H1 (cell line): Measurements from ENCODE around the gene SEMA3B. TPM values are rescaled to one million over a fixed set of nuclear protein-coding genes. Genes with fewer than 3 reads are reported as not detected.

ENCODE experiments used
- CTCF ChIA-PET: fragments of 300-600 bp; sonication (Branson Sonifier 250); formaldehyde crosslinking; loops from one replicate; lab custom pipeline; 2021; ENCODE audit not compliant: partially characterized antibody; lab: Charles Lee
- POLR2A ChIA-PET: fragments of 300-600 bp; sonication (Branson Sonifier 250); formaldehyde crosslinking; loops from one replicate; lab custom pipeline; 2021; ENCODE audit warnings: inconsistent platforms; ENCODE audit not compliant: partially characterized antibody; lab: Charles Lee
- DNase-seq, 2 experiments: peaks; one replicate each; pipeline versions ENCODE4 v3.0.0 to v3.0.0-alpha.2; 2010 to 2022; ENCODE audit warnings: low spot score in 2 of 2, low read depth in 1 of 2, mixed read lengths in 1 of 2
- FAIRE-seq: peaks from 2 replicates; lab custom pipeline; 2011; peaks lifted over from hg19 to GRCh38; lab: Jason Lieb, UNC
- H2AFZ ChIP-seq: 2 replicates; pipeline ENCODE4 v1.8.1; 2012; ENCODE audit warnings: low read length, inconsistent platforms
- H2AK5ac ChIP-seq: 2 replicates; pipeline ENCODE4 v1.6.1; 2013; ENCODE audit warnings: low read depth, low read length
- H2BK120ac ChIP-seq: replicated peaks from 2 replicates; pipeline ENCODE3; 2013; ENCODE audit warnings: low read depth, low read length, inconsistent platforms
- H2BK12ac ChIP-seq: 2 replicates; pipeline ENCODE4 v1.6.1; 2013; ENCODE audit warnings: low read depth, low read length
- H2BK15ac ChIP-seq: 2 replicates; pipeline ENCODE4 v1.6.1; 2013; ENCODE audit warnings: low read length
- H2BK20ac ChIP-seq: 2 replicates; pipeline ENCODE4 v1.6.1; 2013; ENCODE audit warnings: low read length
- H2BK5ac ChIP-seq: 2 replicates; pipeline ENCODE4 v1.6.1; 2013; ENCODE audit warnings: low read depth, low read length
- H3K14ac ChIP-seq: 2 replicates; pipeline ENCODE4 v1.6.1; 2013; ENCODE audit warnings: inconsistent platforms; ENCODE audit not compliant: insufficient read length
- H3K18ac ChIP-seq: 2 replicates; pipeline ENCODE4 v1.6.1; 2013; ENCODE audit warnings: low read length; ENCODE audit errors: extremely low read depth
- H3K23ac ChIP-seq: 2 replicates; pipeline ENCODE4 v1.6.1; 2013; ENCODE audit warnings: inconsistent platforms; ENCODE audit not compliant: insufficient read length
- H3K23me2 ChIP-seq: 2 replicates; pipeline ENCODE4 v1.6.1; 2013; ENCODE audit warnings: low read depth, low read length
- H3K27ac ChIP-seq: 2 replicates; pipeline ENCODE4 v1.6.1; 2011; ENCODE audit warnings: low read depth, low read length, inconsistent platforms
- H3K27me3 ChIP-seq, 4 experiments: replicated peaks in 1 of 4; 1 replicate in 1 of 4; 2 replicates in 3 of 4; pipeline versions ENCODE4 v1.6.1 to v1.8.1; 2011 to 2013; ENCODE audit warnings: low read length in 3 of 4, mild to moderate bottlenecking in 3 of 4, inconsistent platforms in 2 of 4, mixed read lengths in 2 of 4, moderate library complexity in 1 of 4; ENCODE audit not compliant: control insufficient read depth in 3 of 4, insufficient read depth in 3 of 4; ENCODE audit errors: extremely low read depth in 1 of 4
- H3K36me3 ChIP-seq, 4 experiments: 2 replicates each; pipeline versions ENCODE4 v1.6.1 to v1.8.1; 2011 to 2013; ENCODE audit warnings: mild to moderate bottlenecking in 4 of 4, low read length in 3 of 4, moderate library complexity in 2 of 4, control low read depth in 1 of 4, inconsistent platforms in 1 of 4; ENCODE audit not compliant: insufficient read depth in 4 of 4, control insufficient read depth in 2 of 4
- H3K4ac ChIP-seq: replicated peaks from 2 replicates; pipeline ENCODE3; 2013; ENCODE audit warnings: low read length, low read depth, mixed read lengths, inconsistent platforms; ENCODE audit not compliant: insufficient read length
- H3K4me1 ChIP-seq, 4 experiments: replicated peaks in 1 of 4; 1 replicate in 1 of 4; 2 replicates in 3 of 4; pipeline versions ENCODE4 v1.6.1 to v1.8.1; 2011 to 2013; ENCODE audit warnings: low read length in 3 of 4, inconsistent platforms in 2 of 4, mixed read lengths in 1 of 4; ENCODE audit not compliant: insufficient read depth in 4 of 4, control insufficient read depth in 3 of 4
- H3K4me2 ChIP-seq, 2 experiments: 2 replicates each; pipeline versions ENCODE4 v1.6.1 to v1.8.1; 2011 to 2013; ENCODE audit warnings: low read depth in 2 of 2, low read length in 2 of 2, control low read depth in 1 of 2, inconsistent platforms in 1 of 2, mild to moderate bottlenecking in 1 of 2; ENCODE audit not compliant: insufficient read depth in 1 of 2
- H3K4me3 ChIP-seq, 4 experiments: fragments of 200-600, 300-600 bp in 1 of 4; sonication (generic), shearing (Covaris generic), sonication (Bioruptor Twin) in 1 of 4; 2 replicates each; pipeline versions ENCODE4 v1.5.1 to v1.8.1; 2011 to 2016; ENCODE audit warnings: low read length in 4 of 4, low read depth in 3 of 4, control low read depth in 2 of 4, inconsistent platforms in 2 of 4, mild to moderate bottlenecking in 2 of 4, mixed read lengths in 1 of 4, moderate library complexity in 1 of 4; ENCODE audit not compliant: insufficient read depth in 2 of 4; ENCODE audit errors: extremely low read depth in 1 of 4
- H3K56ac ChIP-seq: replicated peaks from 2 replicates; pipeline ENCODE3; 2013; ENCODE audit warnings: low read depth, mild to moderate bottlenecking, mixed read lengths, low read length, inconsistent platforms; ENCODE audit not compliant: insufficient read length
- H3K79me1 ChIP-seq: 2 replicates; pipeline ENCODE4 v1.6.1; 2013; ENCODE audit warnings: low read depth, low read length, control low read depth
- H3K79me2 ChIP-seq, 2 experiments: 2 replicates each; pipeline versions ENCODE4 v1.6.1 to v1.8.1; 2012 to 2013; ENCODE audit warnings: low read length in 2 of 2, mild to moderate bottlenecking in 2 of 2, inconsistent platforms in 1 of 2; ENCODE audit not compliant: insufficient read depth in 2 of 2, control insufficient read depth in 1 of 2
- H3K9ac ChIP-seq, 4 experiments: replicated peaks in 1 of 4; 1 replicate in 1 of 4; 2 replicates in 3 of 4; pipeline versions ENCODE4 v1.6.1 to v1.8.1; 2011 to 2013; ENCODE audit warnings: low read depth in 3 of 4, low read length in 3 of 4, control low read depth in 2 of 4, mild to moderate bottlenecking in 2 of 4, moderate library complexity in 2 of 4, inconsistent platforms in 1 of 4; ENCODE audit errors: extremely low read depth in 1 of 4
- H3K9me3 ChIP-seq, 2 experiments: 2 replicates each; pipeline versions ENCODE4 v1.6.1 to v1.8.1; 2012 to 2013; ENCODE audit warnings: mild to moderate bottlenecking in 2 of 2, moderate library complexity in 2 of 2, control low read depth in 1 of 2, inconsistent platforms in 1 of 2, low read depth in 1 of 2, low read length in 1 of 2, mixed read lengths in 1 of 2; ENCODE audit not compliant: insufficient read depth in 2 of 2
- H4K20me1 ChIP-seq, 2 experiments: replicated peaks in 1 of 2; 2 replicates each; pipeline versions ENCODE3 to v1.8.1; 2011 to 2013; ENCODE audit warnings: inconsistent platforms in 2 of 2, low read length in 2 of 2, mild to moderate bottlenecking in 1 of 2; ENCODE audit not compliant: insufficient read depth in 2 of 2, control insufficient read depth in 1 of 2
- H4K5ac ChIP-seq: 2 replicates; pipeline ENCODE4 v1.6.1; 2013; ENCODE audit warnings: low read length, low read depth, mixed read lengths, inconsistent platforms; ENCODE audit not compliant: insufficient read length
- H4K8ac ChIP-seq: 2 replicates; pipeline ENCODE4 v1.8.0; 2013; ENCODE audit warnings: mild to moderate bottlenecking, moderate library complexity, low read length, inconsistent platforms; ENCODE audit not compliant: insufficient read depth; ENCODE audit errors: extremely low read depth
- H4K91ac ChIP-seq: replicated peaks from 2 replicates; pipeline ENCODE3; 2013; ENCODE audit warnings: low read length, mixed read lengths, inconsistent platforms; ENCODE audit not compliant: insufficient read length
- GTF2F1 ChIP-seq: IDR thresholded peaks from 2 replicates; pipeline ENCODE4 v1.6.1; 2012; ENCODE audit warnings: low read depth, low read length, improper control_type of control experiment, borderline replicate concordance
- JUN ChIP-seq: IDR thresholded peaks from 2 replicates; pipeline ENCODE4 v1.6.1; 2011; ENCODE audit warnings: low read depth, mild to moderate bottlenecking, improper control_type of control experiment, low read length
- JUND ChIP-seq: IDR thresholded peaks from 2 replicates; pipeline ENCODE4 v1.6.1; 2011; ENCODE audit warnings: mild to moderate bottlenecking, improper control_type of control experiment, low read length
- KDM1A ChIP-seq: fragments of 200-600, 300-600 bp; sonication (generic); IDR thresholded peaks from 2 replicates; pipeline ENCODE4 v1.7.1; 2016; ENCODE audit warnings: mild to moderate bottlenecking, low read length, borderline replicate concordance
- NRF1 ChIP-seq: IDR thresholded peaks from 2 replicates; pipeline ENCODE4 v1.6.1; 2011; ENCODE audit warnings: mild to moderate bottlenecking, low read depth, low read length, improper control_type of control experiment
- PHF8 ChIP-seq: fragments of 200-600 bp; sonication (generic); conservative IDR thresholded peaks from 2 replicates; pipeline ENCODE4 v1.7.1; 2012; ENCODE audit warnings: low read depth, mild to moderate bottlenecking, inconsistent platforms, low read length, moderate library complexity
- POLR2AphosphoS5 ChIP-seq: IDR thresholded peaks from 2 replicates; pipeline ENCODE4 v1.6.1; 2011; ENCODE audit warnings: low read depth, low read length
- POU5F1 ChIP-seq: IDR thresholded peaks from 2 replicates; pipeline ENCODE4 v1.6.1; 2011; ENCODE audit warnings: low read depth, mild to moderate bottlenecking, low read length, moderate library complexity
- RBBP5 ChIP-seq: IDR thresholded peaks from 2 replicates; pipeline ENCODE4 v1.7.1; 2012; ENCODE audit warnings: low read depth, mild to moderate bottlenecking, inconsistent platforms, low read length, moderate library complexity, borderline replicate concordance
- SRF ChIP-seq: IDR thresholded peaks from 2 replicates; pipeline ENCODE4 v1.6.1; 2011; ENCODE audit warnings: mild to moderate bottlenecking, low read depth, low read length, moderate library complexity
- SUZ12 ChIP-seq: fragments of 200-600 bp; sonication (generic); IDR thresholded peaks from 2 replicates; pipeline ENCODE4 v1.6.1; 2012; ENCODE audit warnings: mild to moderate bottlenecking, inconsistent platforms, low read length, moderate library complexity, mixed read lengths
- WGBS, 2 experiments: shearing (Covaris generic) in 1 of 2; methylation state at CpG; one replicate each; pipeline versions ENCODE4 v1.1.6 to v1.1.7; 2013 to 2015; ENCODE audit warnings: low lambda C conversion rate in 2 of 2, mixed read lengths in 2 of 2, inconsistent platforms in 1 of 2, low coverage in 1 of 2, missing lambda C conversion rate in 1 of 2; ENCODE audit not compliant: insufficient replicate concordance in 2 of 2, insufficient coverage in 1 of 2, insufficient read length in 1 of 2; ENCODE audit errors: extremely low coverage in 1 of 2, missing lambda C conversion rate in 1 of 2; 5-methylcytosine and 5-hydroxymethylcytosine counted together
- polyA plus RNA-seq, 7 experiments: library from polyadenylated mRNA; depleted of rRNA in 3 of 7; stranded (reverse) in 5 of 7; unstranded in 2 of 7; fragments of >200 nt in 5 of 7; fragments of 200-250 nt in 2 of 7; gene quantifications; 1 replicate in 5 of 7; 2 replicates in 1 of 7; 4 replicates in 1 of 7; pipeline versions ENCODE4 v1.2.1 to v1.2.3, GENCODE V29; 2011 to 2013; ENCODE audit warnings: missing spikeins in 2 of 7, mixed read lengths in 2 of 7
- total RNA-seq: library from RNA; stranded (reverse); fragmentation: NEBNext Ultra II Directional; extraction: Animal tissue kit (Norgen Biotek cat#: 25700); gene quantifications from 2 replicates; pipeline ENCODE4 v1.2.1, GENCODE V29; 2021
- TF ChIP-seq, protein P1 (sequence below): IDR thresholded peaks from 2 replicates; pipeline ENCODE4 v1.6.1; 2011; ENCODE audit warnings: low read length, improper control_type of control experiment

Gene SEMA3B
- total and polyA plus RNA-seq, 2 of the 8 experiments (the other 6 are each of a cell fraction or from before 2014, with no cell fraction given): 3.0 to 4.7 TPM

- Histone ChIP-seq H2BK120ac (no peak overlapping the region), H2AK5ac (no peak overlapping the region; the same call in 1 of the 2 replicates), H2BK20ac (no peak overlapping the region), H3K79me2 (no peaks in the 10 kb centered on the region), H3K56ac (no peak overlapping the region), H3K9me3 (no peaks in the 10 kb centered on the region), H4K20me1 (peaks cover 0 to 3% of the 10 kb centered on the region in 2 experiments), H2BK15ac (no peak overlapping the region), H2AFZ (no peak overlapping the region), H2BK5ac (0 out of 2 replicates have a peak overlapping the region, but pooled peaks have one; percentile 46), H3K4me1 (peaks cover 0 to 20% (median 8%) of the 10 kb centered on the region in 4 experiments; a peak in 6 of 7 replicates), H3K27ac (no peak overlapping the region), H3K23me2 (peaks cover 13% of the 10 kb centered on the region; the same call in 1 of the 2 replicates), H3K27me3 (peaks cover 0 to 3% (median 1%) of the 10 kb centered on the region in 4 experiments; a peak in 4 of 7 replicates), H3K4me2 (no peak overlapping the region; a peak in 1 of 4 replicates), H3K4ac (no peak overlapping the region), H3K4me3 (no peak overlapping the region), H2BK12ac (no peak overlapping the region), H3K79me1 (no peaks in the 10 kb centered on the region), H4K8ac (no peak overlapping the region), H3K18ac (no peak overlapping the region; the same call in 1 of the 2 replicates), H3K36me3 (no peaks in the 10 kb centered on the region), H4K5ac (no peak overlapping the region), H3K9ac (no peak overlapping the region), H3K23ac (no peak overlapping the region), H4K91ac (no peak overlapping the region), H3K14ac (no peak overlapping the region)
- FAIRE-seq (no peak), DNase-seq (no peak)
- POLR2A ChIA-PET: interaction anchor here (1.0 to 6.5 kb wide), 9 partner anchors 8 to 35 kb away, joined by 3 to 41 read pairs (median 11); partner anchors contain the start of gene GNAI2
- CTCF ChIA-PET: interaction anchor here (1.0 to 48.1 kb wide), 6 partner anchors 12 to 107 kb away, joined by 4 to 2149 read pairs (median 320); partner anchors contain the start of genes GNAI2, GNAT1, LSMEM2 and SEMA3B
- 85% methylated on average over 3 of the region's 3 CpGs; no CpG with 5 or more reads in 1 of the 2 experiments for WGBS, 2 experiments
- no peak for TF ChIP-seq JUND
- TF ChIP-seq GTF2F1: no peak
- TF ChIP-seq JUN: no peak
- TF ChIP-seq RBBP5: no peak
- TF ChIP-seq NRF1: no peak
- TF ChIP-seq POU5F1: no peak
- no peak for TF ChIP-seq POLR2AphosphoS5
- TF ChIP-seq KDM1A: no peak
- TF ChIP-seq PHF8: no peak
- no peak for TF ChIP-seq SUZ12
- TF ChIP-seq, protein P1, sequence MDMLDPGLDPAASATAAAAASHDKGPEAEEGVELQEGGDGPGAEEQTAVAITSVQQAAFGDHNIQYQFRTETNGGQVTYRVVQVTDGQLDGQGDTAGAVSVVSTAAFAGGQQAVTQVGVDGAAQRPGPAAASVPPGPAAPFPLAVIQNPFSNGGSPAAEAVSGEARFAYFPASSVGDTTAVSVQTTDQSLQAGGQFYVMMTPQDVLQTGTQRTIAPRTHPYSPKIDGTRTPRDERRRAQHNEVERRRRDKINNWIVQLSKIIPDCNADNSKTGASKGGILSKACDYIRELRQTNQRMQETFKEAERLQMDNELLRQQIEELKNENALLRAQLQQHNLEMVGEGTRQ: no peak
- TF ChIP-seq SRF: no peak
Observed at GRCh38 chr3:50229490-50229889, 39.5 kb upstream of the SEMA3B start.
